Activated CD4-positive, CD25-positive, alpha-beta regulatory T cell (primary cell): ENCODE data around the gene CASP1.

Experiments used
- DNase-seq, 4 experiments: peaks; one replicate each; lab custom pipeline; 2025; lab: John Stamatoyannopoulos, UW

The CASP1 gene

DNA sequence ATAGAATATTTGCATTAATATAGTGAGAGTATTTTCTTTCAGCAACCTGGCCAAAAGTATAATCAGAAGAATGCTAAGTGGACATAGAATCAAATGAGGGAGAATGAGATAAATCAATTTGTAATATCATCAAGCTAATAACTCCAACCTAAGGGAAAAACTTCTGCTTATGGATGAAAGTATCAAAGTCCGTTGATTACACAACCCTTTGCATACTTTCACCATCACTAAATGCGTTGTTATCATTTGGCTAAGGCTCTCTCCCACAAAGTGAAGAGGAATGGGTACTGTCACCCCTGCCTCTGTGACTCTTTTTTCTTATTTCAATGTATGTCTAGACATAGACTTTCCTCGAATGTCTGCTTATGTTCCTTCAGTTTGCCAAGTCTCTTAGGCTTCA is 50.1 kb downstream of the CASP1 start:
- DNase-seq: no peak

- DNase-seq: no peak
These were observed 55.1 kb downstream of the CASP1 start for GRCh38 chr11:104979839-104980238.
